Spleen (tissue), 11 donors: ENCODE results near the gene SPIN1. TPM values are rescaled to one million over a fixed set of nuclear protein-coding genes. Genes with fewer than 3 reads are reported as not detected.

ENCODE experiments used
- DNase-seq: peaks from one replicate; pipeline ENCODE4 v3.0.0-alpha.2; 2020
- H3K27ac ChIP-seq, 8 donors: fragments of 200-600 bp; sonication (generic) in 7 of 8; 1 replicate in 4 of 8; 2 replicates in 4 of 8; pipeline versions ENCODE4 v1.5.0 to v1.8.0; 2016 to 2021; ENCODE audit warnings: inconsistent platforms in 4 of 8, mild to moderate bottlenecking in 4 of 8, moderate library complexity in 1 of 8
- H3K27me3 ChIP-seq, 7 donors: fragments of 200-600 bp; sonication (generic) in 6 of 7; replicated peaks in 1 of 7; 1 replicate in 4 of 7; 2 replicates in 3 of 7; pipeline versions ENCODE4 v1.5.0 to v1.8.0; 2016 to 2021; ENCODE audit warnings: inconsistent platforms in 3 of 7, mild to moderate bottlenecking in 1 of 7
- H3K36me3 ChIP-seq, 6 donors: fragments of 200-600 bp; sonication (generic) in 5 of 6; 1 replicate in 4 of 6; 2 replicates in 2 of 6; pipeline versions ENCODE4 v1.5.0 to v1.8.0; 2016 to 2021; ENCODE audit warnings: inconsistent platforms in 2 of 6
- H3K4me1 ChIP-seq, 6 donors: fragments of 200-600 bp; sonication (generic) in 5 of 6; 1 replicate in 3 of 6; 2 replicates in 3 of 6; pipeline versions ENCODE4 v1.5.0 to v1.8.0; 2016 to 2021; ENCODE audit warnings: inconsistent platforms in 3 of 6
- H3K4me3 ChIP-seq, 8 donors: fragments of 200-600 bp; sonication (generic) in 7 of 8; 1 replicate in 4 of 8; 2 replicates in 4 of 8; pipeline versions ENCODE4 v1.5.0 to v1.8.0; 2016 to 2021; ENCODE audit warnings: inconsistent platforms in 4 of 8, mild to moderate bottlenecking in 4 of 8, moderate library complexity in 2 of 8
- H3K9me3 ChIP-seq, 8 donors: fragments of 200-600 bp; sonication (generic) in 7 of 8; 1 replicate in 4 of 8; 2 replicates in 4 of 8; pipeline versions ENCODE4 v1.5.0 to v1.8.0; 2016 to 2021; ENCODE audit warnings: inconsistent platforms in 4 of 8
- CTCF ChIP-seq, 11 experiments: fragments of 200-600 bp in 7 of 11; fragments of 450-650 bp in 4 of 11; sonication (generic) in 4 of 11; IDR thresholded peaks in 8 of 11; conservative IDR thresholded peaks in 3 of 11; 1 replicate in 7 of 11; 2 replicates in 4 of 11; pipeline versions ENCODE4 v1.4.0 to v1.8.0; 2016 to 2021; ENCODE audit warnings: antibody characterized with exemption in 11 of 11, inconsistent platforms in 4 of 11, mild to moderate bottlenecking in 1 of 11
- POLR2A ChIP-seq, 3 donors: fragments of 450-650 bp; IDR thresholded peaks; one replicate each; pipeline ENCODE4 v1.5.1; 2017; ENCODE audit warnings: antibody characterized with exemption in 3 of 3, mild to moderate bottlenecking in 1 of 3
- POLR2AphosphoS5 ChIP-seq, 3 donors: sonication (generic); formaldehyde crosslinking; IDR thresholded peaks; one replicate each; pipeline ENCODE4 v1.5.1; 2017; ENCODE audit warnings: antibody characterized with exemption in 3 of 3
- WGBS, 5 donors: extraction: QIAGEN DNeasy Blood & Tissue Kit in 3 of 5; methylation state at CpG; one replicate each; pipeline versions ENCODE4 v1.1.5 to v1.1.7; 2013 to 2018; 5-methylcytosine and 5-hydroxymethylcytosine counted together
- intact Hi-C: fragments of 100-400 bp; cut with DNase I; formaldehyde crosslinking; loops from one replicate; pipeline ENCODE4 v1.15.0; 2023; ENCODE audit warnings: low total_unique reads
- polyA plus RNA-seq, 3 donors: library from polyadenylated mRNA; stranded (reverse); fragments of 200-250 nt; gene quantifications; one replicate each; pipeline ENCODE4 v1.2.1, GENCODE V29; 2013
- total RNA-seq, 7 donors: library from RNA; depleted of rRNA in 3 of 7; stranded (reverse); fragments of >200 nt in 3 of 7; fragmentation: NEBNext Ultra II Directional in 4 of 7; extraction: Animal tissue kit (Norgen Biotek cat#: 25700) in 4 of 7; gene quantifications; one replicate each; pipeline versions ENCODE4 v1.1.0 to v1.2.1, GENCODE V29; 2016 to 2021
- donor health status: healthy with polysubstance abuse.
- donor health status: DM: no; HTN: no; CAD: no; lungs with moderate emphysema.
- donor health status: DM: no; HTN: no; CAD: no.
- donor health status: Bipolar disorder and iron deficiency.
- donor health status: healthy.
- donor health status: DM: no; HTN: no; CAD: no.
- donor health status: DM: yes; HTN: yes; CAD: no.

Gene SPIN1
- total and polyA plus RNA-seq, 10 donors: 12.6 to 55.1 (median 42.9) TPM

GRCh38 chr9:88514247-88514646 lies 126.0 kb downstream of the SPIN1 start:
- peaks cover 0 to 4% (median 0%) of the 10 kb centered on the region in 7 donors for H3K27me3 ChIP-seq
- no peak overlapping the region for H3K4me3 ChIP-seq
- no peak for DNase-seq
- H3K9me3 ChIP-seq: peaks cover 0 to 15% (median 12%) of the 10 kb centered on the region in 8 donors
- TF ChIP-seq POLR2AphosphoS5 (IDR thresholded peaks at IDR 0.05): no peak
- H3K27ac ChIP-seq: no peak overlapping the region
- H3K36me3 ChIP-seq: no peaks in the 10 kb centered on the region
- H3K4me1 ChIP-seq: no peaks in the 10 kb centered on the region
- WGBS, 5 donors: 80 to 97% (median 94%) methylated on average over 6 of the region's 6 CpGs
- intact Hi-C loops: no loop called here

- Histone ChIP-seq H3K27ac (no peak overlapping the region), H3K27me3 (peaks cover 0 to 8% (median 0%) of the 10 kb centered on the region in 7 donors), H3K4me1 (no peaks in the 10 kb centered on the region), H3K9me3 (no peaks in the 10 kb centered on the region), H3K36me3 (no peaks in the 10 kb centered on the region), H3K4me3 (no peak overlapping the region)
- DNase-seq: no peak
- TF ChIP-seq POLR2AphosphoS5 (IDR thresholded peaks at IDR 0.05) (no peak), CTCF (IDR thresholded peaks at IDR 0.05 in 8 of 11, conservative IDR thresholded peaks at IDR 0.05 in 3 of 11) (no peak), POLR2A (IDR thresholded peaks at IDR 0.05) (no peak)
- intact Hi-C loops: no loop called here
- WGBS, 5 donors: 11 to 19% (median 14%) methylated on average over 4 of the region's 4 CpGs
Measured at GRCh38 chr9:88521308-88521707, 133.1 kb downstream of the SPIN1 start.

- TF ChIP-seq POLR2A (IDR thresholded peaks at IDR 0.05) (no peak), POLR2AphosphoS5 (IDR thresholded peaks at IDR 0.05) (no peak), CTCF (IDR thresholded peaks at IDR 0.05 in 8 of 11, conservative IDR thresholded peaks at IDR 0.05 in 3 of 11) (no peak)
- H3K27ac ChIP-seq: no peak overlapping the region
- H3K9me3 ChIP-seq: no peaks in the 10 kb centered on the region
- DNase-seq: peak; percentile 43
- WGBS, 5 donors: 78 to 90% (median 80%) methylated on average over 4 of the region's 4 CpGs
- intact Hi-C loops: no loop called here
- no peak overlapping the region for H3K4me3 ChIP-seq
- no peaks in the 10 kb centered on the region for H3K4me1 ChIP-seq
- H3K36me3 ChIP-seq: no peaks in the 10 kb centered on the region
- H3K27me3 ChIP-seq: peaks cover 0 to 8% (median 0%) of the 10 kb centered on the region in 7 donors
Measured at GRCh38 chr9:88522360-88522759, 134.1 kb downstream of the SPIN1 start.

- 82 to 90% (median 85%) methylated on average over 3 of the region's 3 CpGs for WGBS, 5 donors
- no peak for TF ChIP-seq POLR2AphosphoS5 (IDR thresholded peaks at IDR 0.05)
- TF ChIP-seq POLR2A (IDR thresholded peaks at IDR 0.05): no peak
- H3K36me3 ChIP-seq: no peaks in the 10 kb centered on the region
- no peaks in the 10 kb centered on the region for H3K4me1 ChIP-seq
- no peak overlapping the region for H3K27ac ChIP-seq
- no peaks in the 10 kb centered on the region for H3K9me3 ChIP-seq
- H3K4me3 ChIP-seq: no peak overlapping the region
- peak; percentile 45 for DNase-seq
- intact Hi-C loops: no loop called here
- peaks cover 0 to 8% (median 0%) of the 10 kb centered on the region in 7 donors for H3K27me3 ChIP-seq
Measured at GRCh38 chr9:88523056-88523455, 134.8 kb downstream of the SPIN1 start.

GRCh38 chr9:88524911-88525310 lies 136.7 kb downstream of the SPIN1 start:
- DNase-seq: peak; percentile 24
- Histone ChIP-seq H3K4me3 (no peak overlapping the region), H3K9me3 (no peaks in the 10 kb centered on the region), H3K4me1 (no peaks in the 10 kb centered on the region), H3K27me3 (peaks cover 0 to 8% (median 0%) of the 10 kb centered on the region in 7 donors), H3K27ac (no peak overlapping the region), H3K36me3 (no peaks in the 10 kb centered on the region)
- intact Hi-C loops: no loop called here
- 86 to 90% (median 88%) methylated on average over 8 of the region's 8 CpGs for WGBS, 5 donors
- TF ChIP-seq POLR2A (IDR thresholded peaks at IDR 0.05) (no peak), CTCF (IDR thresholded peaks at IDR 0.05 in 8 of 11, conservative IDR thresholded peaks at IDR 0.05 in 3 of 11) (no peak), POLR2AphosphoS5 (IDR thresholded peaks at IDR 0.05) (no peak)
